Hematopoietic multipotent progenitor cell treated with erythropoietin and hydrocortisone succinate and interleukin-3 and kit ligand, for 8 days (in vitro differentiated cells): ENCODE results near the gene EID2.

Source experiments
- DNase-seq: peaks from one replicate; pipeline ENCODE4 v3.0.0-alpha.2; 2015

The EID2 gene

DNA sequence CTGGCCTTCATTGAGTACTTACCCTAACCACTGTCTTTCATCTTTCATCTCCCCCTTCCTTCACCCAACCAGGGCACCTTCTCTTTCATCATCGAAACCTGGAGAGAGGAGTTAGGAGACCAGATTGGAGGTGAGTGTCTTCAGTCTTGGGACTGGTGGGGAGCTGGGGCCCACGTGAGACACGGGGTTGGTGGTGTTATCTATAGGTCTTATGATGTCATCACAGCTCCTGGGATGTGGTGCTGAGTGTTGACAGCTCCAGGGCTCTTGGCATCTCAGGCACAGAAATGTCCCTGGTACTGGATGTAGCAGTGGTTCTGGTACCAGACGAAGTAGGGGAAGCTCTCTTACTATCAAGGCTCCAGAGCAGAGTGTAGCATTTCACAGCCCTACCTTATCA lies 39.4 kb downstream of the EID2 start:
- no peak for DNase-seq

- no peak for DNase-seq
Observed at GRCh38 chr19:39499932-39500331, 40.0 kb downstream of the EID2 start.

- no peak for DNase-seq
Observed at GRCh38 chr19:39498798-39499642, 40.9 kb downstream of the EID2 start, which contains the start of gene DLL3. Gene DLL3, plus strand, starts transcription at chr19:39498947. Its CDS starts 28 bp downstream, at chr19:39498975.

DNA sequence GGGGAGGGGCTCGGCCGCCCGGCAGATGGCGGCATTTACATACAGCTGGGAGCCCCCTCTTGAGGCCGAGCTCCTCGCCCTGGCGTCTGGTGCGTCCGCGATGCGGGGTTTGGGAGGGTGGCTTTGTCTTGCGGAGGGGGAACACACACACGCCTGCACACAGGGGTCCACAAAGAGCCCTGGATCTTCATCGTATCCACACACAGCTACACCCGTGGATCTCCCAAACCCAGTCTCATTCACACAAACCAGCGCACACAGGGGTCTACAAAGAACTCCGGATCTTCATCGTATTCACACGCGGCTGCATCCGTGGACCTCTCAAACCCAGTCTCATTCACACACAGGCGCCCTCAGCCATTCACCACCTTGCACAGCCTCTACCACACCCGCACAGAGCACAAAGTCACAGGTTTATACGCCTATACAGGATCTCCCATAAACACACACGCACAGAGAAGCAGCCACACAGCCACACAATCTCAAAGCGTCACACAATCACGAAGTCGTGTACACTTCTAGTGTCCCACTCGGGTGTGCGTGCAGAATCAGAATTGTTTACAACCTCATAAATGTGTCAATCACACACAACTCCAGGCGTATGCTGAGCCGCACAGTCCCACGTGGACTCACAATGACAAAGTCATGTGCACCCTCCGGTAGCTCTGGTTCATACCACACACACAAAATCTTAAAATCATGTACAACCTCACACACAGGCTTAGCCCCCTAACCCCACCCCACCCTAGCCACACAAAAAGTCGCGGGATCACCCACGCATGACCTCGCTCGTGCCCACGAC lies 41.8 kb downstream of the EID2 start:
- peak; percentile 23 for DNase-seq

DNA sequence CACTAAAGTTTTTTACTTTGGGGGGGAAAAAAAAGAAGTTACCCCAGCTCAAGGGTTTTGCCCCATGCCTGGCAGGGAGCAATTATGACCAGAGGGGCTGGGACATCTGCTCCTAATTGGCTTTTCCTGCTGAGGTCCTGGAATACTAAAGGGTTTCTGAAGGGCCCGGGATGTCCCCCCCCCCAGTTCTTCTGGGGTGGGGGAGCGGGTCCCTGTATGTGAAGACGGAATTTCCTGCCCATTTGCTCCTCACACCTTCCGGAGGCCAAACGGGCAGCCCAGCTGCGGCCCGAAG lies 42.3 kb downstream of the EID2 start:
- DNase-seq: no peak

GRCh38 chr19:39496063-39496462 lies 43.9 kb downstream of the EID2 start:
- DNase-seq: no peak

- no peak for DNase-seq
Observed at GRCh38 chr19:39494661-39495060, 45.3 kb downstream of the EID2 start.

DNA sequence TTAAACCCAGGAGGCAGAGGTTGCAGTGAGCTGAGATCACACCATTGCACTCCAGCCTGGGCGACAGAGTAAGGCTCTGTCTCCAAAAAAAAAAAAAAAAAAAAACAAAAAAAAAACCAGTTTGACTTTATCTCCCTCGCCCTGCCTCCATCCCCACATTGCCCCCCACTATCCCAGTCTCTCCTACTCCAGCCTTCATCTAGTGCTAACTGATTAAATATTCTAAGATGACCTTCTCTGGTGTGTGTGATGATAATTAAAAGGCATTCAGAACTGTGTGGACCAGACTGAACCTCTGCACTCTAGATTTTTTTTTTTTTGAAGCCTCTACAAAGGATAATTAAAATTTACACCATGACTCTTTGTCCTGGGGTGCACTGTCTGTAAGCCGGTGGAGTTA lies 47.2 kb downstream of the EID2 start:
- no peak for DNase-seq

GRCh38 chr19:39492225-39492624 lies 47.7 kb downstream of the EID2 start:
- no peak for DNase-seq

DNA sequence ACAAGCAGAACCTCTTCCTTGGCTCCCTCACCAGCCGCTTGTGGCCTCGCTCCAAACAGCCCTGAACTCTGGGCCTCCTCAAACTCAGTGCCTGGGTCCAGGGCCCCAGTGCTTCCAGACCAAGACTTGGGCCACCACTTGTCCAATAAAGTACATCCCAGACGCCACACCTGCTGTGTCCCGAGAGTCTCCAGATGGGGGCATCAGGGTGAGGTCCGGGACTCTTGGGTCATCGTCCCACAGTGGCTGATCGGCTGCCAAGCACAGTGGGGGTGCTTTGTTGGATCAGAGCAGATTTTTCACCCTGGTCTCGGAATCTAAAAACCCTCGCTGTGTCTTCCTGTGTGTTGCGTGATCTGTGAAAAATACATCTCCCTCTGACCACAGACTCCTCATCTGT lies 50.2 kb downstream of the EID2 start:
- DNase-seq: no peak
